Measurements from ENCODE around the gene FANCE.

FANCE gene

GRCh38 chr6:35451354-35452182, 570 bp upstream of the FANCE start:
- no peak overlapping the region for H3K9ac ChIP-seq (ENCODE audit: low read length)
- peaks cover 22% of the 10 kb centered on the region for H3K27me3 ChIP-seq (ENCODE audit: control insufficient read depth, insufficient read depth, low read length)
- no peaks in the 10 kb centered on the region for H3K9me3 ChIP-seq (ENCODE audit: control insufficient read depth, low read depth, low read length)
- H3K4me1 ChIP-seq (ENCODE audit: control insufficient read depth, low read depth, low read length), result peaks cover 22% of the 10 kb centered on the region
- H3K27ac ChIP-seq (ENCODE audit: low read length), result no peak overlapping the region
- peaks cover 3% of the 10 kb centered on the region for H3K36me3 ChIP-seq (ENCODE audit: control insufficient read depth, low read depth, low read length)
- H3K4me3 ChIP-seq (ENCODE audit: low read length), result peak overlapping the region; percentile 51

DNA sequence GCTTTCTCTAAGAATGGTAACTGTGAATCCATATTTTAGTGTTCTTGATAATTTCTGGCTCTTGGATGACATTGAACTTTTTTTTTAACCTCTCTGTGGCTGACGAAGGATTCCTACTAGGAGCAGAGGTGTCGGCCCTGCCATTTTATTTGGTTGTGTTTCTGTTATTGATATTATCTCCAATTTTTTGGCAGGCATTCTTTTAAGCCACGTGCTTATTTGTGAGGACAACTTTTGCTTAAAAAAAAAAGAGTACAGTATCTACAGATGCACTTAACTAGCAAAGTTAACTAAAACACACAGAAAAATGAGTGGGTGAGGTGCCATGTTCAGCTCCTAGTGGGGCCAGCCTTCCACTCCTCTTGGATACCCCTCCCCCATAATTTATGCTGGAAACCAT, 1.1 kb downstream of the FANCE start:
- peaks cover 22% of the 10 kb centered on the region for H3K27me3 ChIP-seq (ENCODE audit: control insufficient read depth, insufficient read depth, low read length)
- peaks cover 7% of the 10 kb centered on the region for H3K36me3 ChIP-seq (ENCODE audit: control insufficient read depth, low read depth, low read length)
- peaks cover 22% of the 10 kb centered on the region for H3K4me1 ChIP-seq (ENCODE audit: control insufficient read depth, low read depth, low read length)
- H3K9me3 ChIP-seq (ENCODE audit: control insufficient read depth, low read depth, low read length), result no peaks in the 10 kb centered on the region
- H3K9ac ChIP-seq (ENCODE audit: low read length), result peak overlapping the region; percentile 27
- H3K27ac ChIP-seq (ENCODE audit: low read length), result no peak overlapping the region
- peak overlapping the region; percentile 57 for H3K4me3 ChIP-seq (ENCODE audit: low read length)

GRCh38 chr6:35454391-35455110, 2.4 kb downstream of the FANCE start:
- Histone ChIP-seq H3K27me3 (ENCODE audit: control insufficient read depth, insufficient read depth, low read length) (peaks cover 22% of the 10 kb centered on the region), H3K9ac (ENCODE audit: low read length) (no peak overlapping the region), H3K4me3 (ENCODE audit: low read length) (no peak overlapping the region)

GRCh38 chr6:35457907-35458306, 5.8 kb downstream of the FANCE start:
- H3K36me3 ChIP-seq (ENCODE audit: control insufficient read depth, low read depth, low read length), result peaks cover 15% of the 10 kb centered on the region
- no peaks in the 10 kb centered on the region for H3K9me3 ChIP-seq (ENCODE audit: control insufficient read depth, low read depth, low read length)
- no peak overlapping the region for H3K4me3 ChIP-seq (ENCODE audit: low read length)
- H3K4me1 ChIP-seq (ENCODE audit: control insufficient read depth, low read depth, low read length), result peaks cover 16% of the 10 kb centered on the region
- no peak overlapping the region for H3K27ac ChIP-seq (ENCODE audit: low read length)
- peaks cover 11% of the 10 kb centered on the region for H3K27me3 ChIP-seq (ENCODE audit: control insufficient read depth, insufficient read depth, low read length)
- H3K9ac ChIP-seq (ENCODE audit: low read length), result no peak overlapping the region

More at GRCh38 chr6:35454391-35455110, 2.4 kb downstream of the FANCE start:
- peaks cover 14% of the 10 kb centered on the region for H3K36me3 ChIP-seq (ENCODE audit: control insufficient read depth, low read depth, low read length)
- H3K27ac ChIP-seq (ENCODE audit: low read length), result no peak overlapping the region
- no peaks in the 10 kb centered on the region for H3K9me3 ChIP-seq (ENCODE audit: control insufficient read depth, low read depth, low read length)
- H3K4me1 ChIP-seq (ENCODE audit: control insufficient read depth, low read depth, low read length), result peaks cover 22% of the 10 kb centered on the region

DNA sequence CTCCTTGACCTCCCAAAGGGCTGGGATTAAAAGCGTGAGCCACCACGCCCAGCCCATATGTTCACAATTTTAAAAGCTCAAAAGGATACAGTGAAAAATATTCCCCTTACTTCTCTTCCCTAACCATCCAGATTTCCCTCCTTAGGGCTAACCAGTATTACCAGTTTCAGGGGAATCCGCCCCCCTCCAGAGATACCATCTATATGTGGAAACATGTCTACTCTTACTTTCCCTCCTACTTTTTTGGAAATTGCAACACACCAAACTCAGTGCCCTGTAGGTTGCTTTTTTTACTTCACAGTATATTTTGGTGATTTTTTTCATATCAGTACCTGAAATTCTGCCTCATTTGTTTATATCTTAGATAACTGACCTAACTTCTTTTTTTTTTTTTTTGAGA, 9.1 kb downstream of the FANCE start:
- Histone ChIP-seq H3K4me3 (ENCODE audit: low read length) (no peak overlapping the region), H3K27me3 (ENCODE audit: control insufficient read depth, insufficient read depth, low read length) (no peaks in the 10 kb centered on the region), H3K36me3 (ENCODE audit: control insufficient read depth, low read depth, low read length) (peaks cover 15% of the 10 kb centered on the region), H3K9ac (ENCODE audit: low read length) (no peak overlapping the region), H3K9me3 (ENCODE audit: control insufficient read depth, low read depth, low read length) (no peaks in the 10 kb centered on the region), H3K4me1 (ENCODE audit: control insufficient read depth, low read depth, low read length) (no peaks in the 10 kb centered on the region), H3K27ac (ENCODE audit: low read length) (no peak overlapping the region)

GRCh38 chr6:35463292-35463691, 11.2 kb downstream of the FANCE start:
- Histone ChIP-seq H3K9ac (ENCODE audit: low read length) (no peak overlapping the region), H3K4me3 (ENCODE audit: low read length) (no peak overlapping the region), H3K27ac (ENCODE audit: low read length) (no peak overlapping the region), H3K27me3 (ENCODE audit: control insufficient read depth, insufficient read depth, low read length) (peaks cover 7% of the 10 kb centered on the region), H3K36me3 (ENCODE audit: control insufficient read depth, low read depth, low read length) (peaks cover 15% of the 10 kb centered on the region), H3K4me1 (ENCODE audit: control insufficient read depth, low read depth, low read length) (no peaks in the 10 kb centered on the region), H3K9me3 (ENCODE audit: control insufficient read depth, low read depth, low read length) (no peaks in the 10 kb centered on the region)

DNA sequence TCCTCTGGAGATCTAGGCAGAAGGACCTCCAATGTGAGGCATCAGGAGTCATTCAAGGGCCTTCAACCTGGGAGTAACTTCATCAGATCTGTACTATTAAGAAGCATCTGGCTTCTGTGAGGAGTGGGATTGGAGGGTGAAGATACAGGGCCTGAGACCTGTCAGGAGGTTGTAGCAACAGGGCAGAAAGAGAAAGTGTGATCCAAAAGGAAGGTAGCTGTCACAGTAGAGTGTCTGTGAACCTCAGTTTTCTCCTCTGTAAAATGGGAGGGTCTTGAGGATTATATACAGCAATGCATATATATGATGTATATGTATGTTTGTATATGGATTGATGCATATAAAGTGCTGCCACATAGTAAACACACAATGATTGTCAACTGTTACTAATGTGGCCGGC, 13.5 kb downstream of the FANCE start:
- no peaks in the 10 kb centered on the region for H3K9me3 ChIP-seq (ENCODE audit: control insufficient read depth, low read depth, low read length)
- no peak overlapping the region for H3K4me3 ChIP-seq (ENCODE audit: low read length)
- peaks cover 10% of the 10 kb centered on the region for H3K4me1 ChIP-seq (ENCODE audit: control insufficient read depth, low read depth, low read length)
- no peak overlapping the region for H3K27ac ChIP-seq (ENCODE audit: low read length)
- peaks cover 22% of the 10 kb centered on the region for H3K36me3 ChIP-seq (ENCODE audit: control insufficient read depth, low read depth, low read length)
- H3K9ac ChIP-seq (ENCODE audit: low read length), result no peak overlapping the region
- H3K27me3 ChIP-seq (ENCODE audit: control insufficient read depth, insufficient read depth, low read length), result peaks cover 7% of the 10 kb centered on the region

DNA sequence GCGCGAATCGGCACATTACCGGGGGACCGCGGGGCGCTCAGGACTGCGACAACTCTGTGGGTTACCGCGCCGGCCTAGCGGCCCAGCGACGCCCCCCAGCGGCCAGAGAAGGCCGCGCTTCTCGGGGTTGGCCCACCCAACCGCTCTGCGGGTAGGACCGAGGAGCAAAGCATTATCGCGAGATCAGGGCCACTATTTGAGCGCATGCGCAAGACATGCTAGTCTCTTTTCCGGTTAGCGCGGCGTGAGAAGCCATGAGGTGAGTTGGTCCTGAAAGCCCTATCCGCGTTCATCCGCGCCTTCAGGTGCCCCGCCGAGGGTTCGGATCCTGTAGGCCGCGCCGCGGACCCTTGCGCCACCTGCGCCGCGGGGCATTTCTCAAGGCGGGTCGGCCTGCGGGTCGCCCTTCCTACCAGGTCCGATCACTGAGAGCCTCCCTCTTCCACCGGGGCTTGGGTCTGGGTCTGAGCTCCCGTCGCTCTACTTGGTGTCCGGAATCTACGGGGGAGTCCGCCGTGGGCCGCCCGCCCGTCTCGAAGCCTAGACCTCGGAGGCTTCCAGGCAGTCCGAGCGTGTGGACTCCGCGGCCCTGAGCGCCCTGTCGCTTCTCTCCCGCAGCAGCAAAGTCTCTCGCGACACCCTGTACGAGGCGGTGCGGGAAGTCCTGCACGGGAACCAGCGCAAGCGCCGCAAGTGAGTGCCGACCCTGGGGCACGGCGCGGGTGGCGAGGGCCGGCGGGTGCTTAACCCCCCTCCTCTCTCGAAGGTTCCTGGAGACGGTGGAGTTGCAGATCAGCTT, 16.2 kb downstream of the FANCE start, which contains the start of gene RPL10A:
RPL10A (plus strand) TSS at position 221 of the 799 bp plus-strand sequence; CDS start at position 255, 34 bp downstream.
- Histone ChIP-seq H3K27me3 (ENCODE audit: control insufficient read depth, insufficient read depth, low read length) (peaks cover 7% of the 10 kb centered on the region), H3K4me1 (ENCODE audit: control insufficient read depth, low read depth, low read length) (peaks cover 17% of the 10 kb centered on the region), H3K4me3 (ENCODE audit: low read length) (peak within 1 kb of the TSS; percentile 96), H3K27ac (ENCODE audit: low read length) (peak within 1 kb of the TSS; percentile 93), H3K9ac (ENCODE audit: low read length) (peak within 1 kb of the TSS; percentile 99), H3K9me3 (ENCODE audit: control insufficient read depth, low read depth, low read length) (no peaks in the 10 kb centered on the region), H3K36me3 (ENCODE audit: control insufficient read depth, low read depth, low read length) (peaks cover 43% of the 10 kb centered on the region)

GRCh38 chr6:35468980-35469750, 17.0 kb downstream of the FANCE start:
- Histone ChIP-seq H3K36me3 (ENCODE audit: control insufficient read depth, low read depth, low read length) (peaks cover 43% of the 10 kb centered on the region), H3K4me3 (ENCODE audit: low read length) (peak overlapping the region; percentile 96), H3K27me3 (ENCODE audit: control insufficient read depth, insufficient read depth, low read length) (peaks cover 7% of the 10 kb centered on the region), H3K4me1 (ENCODE audit: control insufficient read depth, low read depth, low read length) (peaks cover 17% of the 10 kb centered on the region), H3K9me3 (ENCODE audit: control insufficient read depth, low read depth, low read length) (no peaks in the 10 kb centered on the region), H3K27ac (ENCODE audit: low read length) (peak overlapping the region; percentile 93), H3K9ac (ENCODE audit: low read length) (peak overlapping the region; percentile 99)

DNA sequence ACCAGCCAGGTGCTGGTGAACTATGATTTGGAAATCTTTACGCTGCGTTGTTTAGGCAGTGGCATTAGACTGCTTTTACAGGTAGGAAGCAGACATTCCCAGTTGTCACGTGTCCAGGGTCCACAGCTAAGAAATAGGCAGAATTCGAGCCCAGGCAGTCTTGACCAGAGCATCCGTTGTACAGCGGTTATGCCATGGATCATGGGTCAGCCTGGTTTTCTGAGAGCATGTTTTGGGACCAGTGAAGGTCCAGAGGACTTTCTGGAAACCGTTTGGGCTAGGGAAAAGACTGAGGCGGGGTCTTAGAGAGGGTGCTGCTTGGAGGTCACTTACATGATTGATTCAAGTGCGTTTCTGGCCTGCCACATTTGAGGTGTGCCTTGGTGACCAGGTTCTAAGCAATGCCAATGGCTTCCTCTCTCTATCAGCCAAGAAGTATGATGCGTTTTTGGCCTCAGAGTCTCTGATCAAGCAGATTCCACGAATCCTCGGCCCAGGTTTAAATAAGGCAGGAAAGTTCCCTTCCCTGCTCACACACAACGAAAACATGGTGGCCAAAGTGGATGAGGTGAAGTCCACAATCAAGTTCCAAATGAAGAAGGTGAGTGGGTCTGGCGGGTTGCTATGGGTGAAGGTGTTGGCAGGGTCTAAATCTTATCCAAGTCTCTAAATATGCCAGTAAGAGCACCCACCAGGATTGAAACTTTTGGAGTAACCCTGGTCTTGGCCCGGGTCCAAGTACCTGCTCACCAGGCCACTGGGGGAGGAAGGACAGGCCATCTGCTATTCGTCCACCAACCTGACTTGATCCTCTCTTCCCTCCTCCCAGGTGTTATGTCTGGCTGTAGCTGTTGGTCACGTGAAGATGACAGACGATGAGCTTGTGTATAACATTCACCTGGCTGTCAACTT, 17.9 kb downstream of the FANCE start:
- Histone ChIP-seq H3K9me3 (ENCODE audit: control insufficient read depth, low read depth, low read length) (no peaks in the 10 kb centered on the region), H3K4me1 (ENCODE audit: control insufficient read depth, low read depth, low read length) (peaks cover 17% of the 10 kb centered on the region), H3K27ac (ENCODE audit: low read length) (no peak overlapping the region), H3K36me3 (ENCODE audit: control insufficient read depth, low read depth, low read length) (peaks cover 49% of the 10 kb centered on the region), H3K27me3 (ENCODE audit: control insufficient read depth, insufficient read depth, low read length) (peaks cover 7% of the 10 kb centered on the region), H3K4me3 (ENCODE audit: low read length) (peak overlapping the region; percentile 96), H3K9ac (ENCODE audit: low read length) (peak overlapping the region; percentile 99)
